ENCODE measurements around the gene NPNT. TPM values are rescaled to one million over a fixed set of nuclear protein-coding genes. Genes with fewer than 3 reads are reported as not detected.

Gene NPNT
- total and polyA plus RNA-seq, 2 donors from 2014 or later, result 78.3 to 117 TPM

DNA sequence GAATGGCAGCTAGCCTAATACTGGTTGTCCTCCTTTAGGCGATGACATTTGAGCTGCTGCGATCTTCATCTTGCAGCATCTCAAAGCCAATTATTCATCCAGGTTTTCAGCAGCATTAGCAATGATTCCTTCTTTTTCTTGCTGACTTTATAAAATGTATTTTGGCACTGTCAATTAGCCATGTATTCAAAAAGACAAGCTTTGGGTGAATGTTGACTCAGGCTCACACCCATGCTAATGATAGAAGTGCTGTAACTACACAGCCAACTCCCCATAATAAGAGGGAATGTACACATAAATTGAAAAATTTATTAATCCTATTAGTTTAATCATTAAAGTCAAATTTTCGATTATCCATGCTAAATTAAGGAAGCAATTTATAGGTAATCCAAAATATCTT lies 24.3 kb upstream of the NPNT start:
- Histone ChIP-seq H3K4me1 (ENCODE audit: control insufficient read depth in 2 of 3, insufficient read depth in 2 of 3, low read depth in 1 of 3, low read length in 3 of 3) (no peaks in the 10 kb centered on the region), H3K9ac (ENCODE audit: low read length in 3 of 3) (no peak overlapping the region), H3K36me3 (ENCODE audit: control insufficient read depth in 2 of 3, insufficient read depth in 3 of 3, low read length in 3 of 3) (no peaks in the 10 kb centered on the region), H3K9me3 (ENCODE audit: control insufficient read depth in 2 of 3, insufficient read depth in 1 of 3, low read length in 3 of 3) (no peaks in the 10 kb centered on the region), H3K27ac (ENCODE audit: low read depth in 2 of 2, low read length in 2 of 2) (no peak overlapping the region), H3K27me3 (ENCODE audit: control insufficient read depth, insufficient read depth, low read length) (no peaks in the 10 kb centered on the region), H3K4me3 (ENCODE audit: low read length in 3 of 3) (no peak overlapping the region)
- no peak for FAIRE-seq
- intact Hi-C loops (cut with DNase I), result no loop called here
- TF ChIP-seq, protein P1, sequence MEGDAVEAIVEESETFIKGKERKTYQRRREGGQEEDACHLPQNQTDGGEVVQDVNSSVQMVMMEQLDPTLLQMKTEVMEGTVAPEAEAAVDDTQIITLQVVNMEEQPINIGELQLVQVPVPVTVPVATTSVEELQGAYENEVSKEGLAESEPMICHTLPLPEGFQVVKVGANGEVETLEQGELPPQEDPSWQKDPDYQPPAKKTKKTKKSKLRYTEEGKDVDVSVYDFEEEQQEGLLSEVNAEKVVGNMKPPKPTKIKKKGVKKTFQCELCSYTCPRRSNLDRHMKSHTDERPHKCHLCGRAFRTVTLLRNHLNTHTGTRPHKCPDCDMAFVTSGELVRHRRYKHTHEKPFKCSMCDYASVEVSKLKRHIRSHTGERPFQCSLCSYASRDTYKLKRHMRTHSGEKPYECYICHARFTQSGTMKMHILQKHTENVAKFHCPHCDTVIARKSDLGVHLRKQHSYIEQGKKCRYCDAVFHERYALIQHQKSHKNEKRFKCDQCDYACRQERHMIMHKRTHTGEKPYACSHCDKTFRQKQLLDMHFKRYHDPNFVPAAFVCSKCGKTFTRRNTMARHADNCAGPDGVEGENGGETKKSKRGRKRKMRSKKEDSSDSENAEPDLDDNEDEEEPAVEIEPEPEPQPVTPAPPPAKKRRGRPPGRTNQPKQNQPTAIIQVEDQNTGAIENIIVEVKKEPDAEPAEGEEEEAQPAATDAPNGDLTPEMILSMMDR (IDR thresholded peaks at IDR 0.05; ENCODE audit: borderline replicate concordance, extremely low read depth, insufficient read depth), result no peak
- no peak for DNase-seq

DNA sequence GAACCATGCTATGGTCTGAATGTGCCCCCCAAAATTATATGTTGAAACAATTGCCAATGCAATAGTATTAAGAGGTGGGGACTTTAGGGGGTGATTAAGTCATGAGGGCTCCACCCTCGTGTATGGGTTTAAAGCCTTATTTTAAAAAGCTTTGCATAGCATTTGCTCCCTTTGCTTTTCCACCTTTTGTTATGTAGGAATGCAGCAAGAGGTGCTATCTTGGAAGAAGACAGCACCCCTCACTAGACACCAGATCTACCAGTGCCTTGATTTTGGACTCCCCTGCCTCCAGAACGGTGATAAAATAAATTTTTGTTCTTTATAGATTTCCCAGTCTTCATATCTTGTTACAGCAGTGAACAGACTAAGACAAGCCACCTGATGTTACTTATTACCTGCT lies 23.3 kb upstream of the NPNT start:
- DNase-seq (no peak), FAIRE-seq (no peak)
- H3K36me3 ChIP-seq (ENCODE audit: control insufficient read depth in 2 of 3, insufficient read depth in 3 of 3, low read length in 3 of 3), result no peaks in the 10 kb centered on the region
- no peaks in the 10 kb centered on the region for H3K27me3 ChIP-seq (ENCODE audit: control insufficient read depth, insufficient read depth, low read length)
- H3K4me1 ChIP-seq (ENCODE audit: control insufficient read depth in 2 of 3, insufficient read depth in 2 of 3, low read depth in 1 of 3, low read length in 3 of 3), result no peaks in the 10 kb centered on the region
- no peak overlapping the region for H3K27ac ChIP-seq (ENCODE audit: low read depth in 2 of 2, low read length in 2 of 2)
- TF ChIP-seq, protein P1 (IDR thresholded peaks at IDR 0.05; ENCODE audit: borderline replicate concordance, extremely low read depth, insufficient read depth), result no peak
- H3K9ac ChIP-seq (ENCODE audit: low read length in 3 of 3), result no peak overlapping the region
- intact Hi-C loops (cut with DNase I), result no loop called here
- no peaks in the 10 kb centered on the region for H3K9me3 ChIP-seq (ENCODE audit: control insufficient read depth in 2 of 3, insufficient read depth in 1 of 3, low read length in 3 of 3)
- H3K4me3 ChIP-seq (ENCODE audit: low read length in 3 of 3), result no peak overlapping the region

DNA sequence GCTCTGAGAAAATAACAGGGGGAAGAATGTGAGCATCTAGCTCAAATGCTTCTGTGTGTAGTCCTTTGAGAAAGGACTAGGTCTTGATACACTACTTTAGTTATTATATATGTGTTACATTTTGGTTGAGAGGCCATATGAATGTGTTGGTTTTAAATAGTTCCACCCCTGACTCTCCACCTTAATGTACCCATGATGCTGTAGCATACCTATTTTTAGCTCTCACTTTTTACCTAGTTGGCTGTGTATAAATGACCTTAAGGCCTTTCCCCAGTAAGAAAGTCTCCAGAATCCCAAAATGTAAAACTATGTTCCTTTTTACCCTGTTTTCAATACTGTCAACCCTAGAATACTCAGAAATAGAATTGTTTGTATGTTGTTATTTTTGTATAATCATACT lies 20.0 kb upstream of the NPNT start:
- Histone ChIP-seq H3K4me1 (ENCODE audit: control insufficient read depth in 2 of 3, insufficient read depth in 2 of 3, low read depth in 1 of 3, low read length in 3 of 3) (no peaks in the 10 kb centered on the region), H3K36me3 (ENCODE audit: control insufficient read depth in 2 of 3, insufficient read depth in 3 of 3, low read length in 3 of 3) (no peaks in the 10 kb centered on the region), H3K27me3 (ENCODE audit: control insufficient read depth, insufficient read depth, low read length) (no peaks in the 10 kb centered on the region), H3K9me3 (ENCODE audit: control insufficient read depth in 2 of 3, insufficient read depth in 1 of 3, low read length in 3 of 3) (no peaks in the 10 kb centered on the region), H3K9ac (ENCODE audit: low read length in 3 of 3) (no peak overlapping the region), H3K27ac (ENCODE audit: low read depth in 2 of 2, low read length in 2 of 2) (no peak overlapping the region), H3K4me3 (ENCODE audit: low read length in 3 of 3) (no peak overlapping the region)
- FAIRE-seq (no peak), DNase-seq (no peak)
- intact Hi-C loops (cut with DNase I), result no loop called here
- TF ChIP-seq, protein P1 (IDR thresholded peaks at IDR 0.05; ENCODE audit: borderline replicate concordance, extremely low read depth, insufficient read depth), result no peak

DNA sequence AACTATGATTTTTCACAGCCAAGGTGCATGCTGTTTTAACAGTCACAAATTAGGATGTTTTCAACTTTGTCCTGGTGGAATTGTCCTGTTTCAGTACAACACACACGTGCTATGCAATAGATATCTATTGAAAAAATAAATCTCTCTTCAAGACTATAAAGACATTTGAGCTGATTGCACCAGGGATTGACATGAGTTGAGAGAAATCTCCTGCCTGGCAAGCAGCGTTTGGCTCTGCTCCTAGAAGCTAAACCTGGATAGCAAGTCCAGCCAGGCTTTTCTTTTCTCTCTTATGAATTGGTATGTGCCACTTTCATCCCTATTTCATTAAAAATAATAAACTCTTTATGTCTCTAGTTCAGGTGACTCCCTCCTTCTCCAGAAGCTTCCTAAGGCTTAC lies 16.6 kb upstream of the NPNT start:
- Histone ChIP-seq H3K4me3 (ENCODE audit: low read length in 3 of 3) (no peak overlapping the region), H3K27ac (ENCODE audit: low read depth in 2 of 2, low read length in 2 of 2) (no peak overlapping the region), H3K9ac (ENCODE audit: low read length in 3 of 3) (no peak overlapping the region), H3K9me3 (ENCODE audit: control insufficient read depth in 2 of 3, insufficient read depth in 1 of 3, low read length in 3 of 3) (no peaks in the 10 kb centered on the region), H3K27me3 (ENCODE audit: control insufficient read depth, insufficient read depth, low read length) (no peaks in the 10 kb centered on the region), H3K4me1 (ENCODE audit: control insufficient read depth in 2 of 3, insufficient read depth in 2 of 3, low read depth in 1 of 3, low read length in 3 of 3) (no peaks in the 10 kb centered on the region), H3K36me3 (ENCODE audit: control insufficient read depth in 2 of 3, insufficient read depth in 3 of 3, low read length in 3 of 3) (no peaks in the 10 kb centered on the region)
- TF ChIP-seq, protein P1 (IDR thresholded peaks at IDR 0.05; ENCODE audit: borderline replicate concordance, extremely low read depth, insufficient read depth), result no peak
- DNase-seq, result no peak
- no peak for FAIRE-seq
- intact Hi-C loops (cut with DNase I), result no loop called here

Measured in kidney (tissue), 14 donors.